Endothelial cell (in vitro differentiated cells): Measurements from ENCODE around the gene LYZL2. TPM values are rescaled to one million over a fixed set of nuclear protein-coding genes. Genes with fewer than 3 reads are reported as not detected.
"Not testable (repeated sequence)": the region's sequence is repeated elsewhere in the genome, so short reads cannot be mapped to it uniquely, and the experiment has no call there.

ENCODE experiments used
- DNase-seq: peaks from one replicate; pipeline ENCODE4 v3.0.0; 2021; ENCODE audit warnings: low spot score
- H3K27ac Mint-ChIP-seq: one replicate; pipeline ENCODE4 v1.8.0; 2021; ENCODE audit warnings: mixed read lengths, inconsistent platforms; ENCODE audit not compliant: unreplicated experiment
- H3K27me3 Mint-ChIP-seq: one replicate; pipeline ENCODE4 v1.8.0; 2021; ENCODE audit warnings: mild to moderate bottlenecking, moderate library complexity, mixed read lengths, inconsistent platforms; ENCODE audit not compliant: unreplicated experiment
- H3K36me3 Mint-ChIP-seq: one replicate; pipeline ENCODE4 v1.8.0; 2021; ENCODE audit warnings: mild to moderate bottlenecking, low read depth, mixed read lengths, inconsistent platforms; ENCODE audit not compliant: unreplicated experiment
- H3K4me1 Mint-ChIP-seq: one replicate; pipeline ENCODE4 v1.8.0; 2021; ENCODE audit warnings: mild to moderate bottlenecking, mixed read lengths, inconsistent platforms; ENCODE audit not compliant: unreplicated experiment
- H3K4me3 Mint-ChIP-seq: one replicate; pipeline ENCODE4 v1.8.0; 2021; ENCODE audit warnings: mild to moderate bottlenecking, mixed read lengths, inconsistent platforms; ENCODE audit not compliant: unreplicated experiment
- H3K9me3 Mint-ChIP-seq: one replicate; pipeline ENCODE4 v1.8.0; 2021; ENCODE audit warnings: mixed read lengths, inconsistent platforms; ENCODE audit not compliant: unreplicated experiment
- total RNA-seq: library from RNA; stranded (reverse); fragmentation: NEBNext Ultra II Directional; extraction: Animal tissue kit (Norgen Biotek cat#: 25700); gene quantifications from one replicate; pipeline ENCODE4 v1.2.1, GENCODE V29; 2021; ENCODE audit not compliant: unreplicated experiment
- TF ChIP-seq, protein P1 (sequence below): fragments of 200-600 bp; sonication (generic); IDR thresholded peaks from one replicate; pipeline ENCODE4 v1.5.0; 2021; ENCODE audit warnings: antibody characterized with exemption; ENCODE audit not compliant: unreplicated experiment

LYZL2 gene
- total RNA-seq, 1 donor from 2014 or later: not detected

- H3K36me3 Mint-ChIP-seq: no peaks in the 10 kb centered on the region
- H3K4me1 Mint-ChIP-seq: peaks cover 24% of the 10 kb centered on the region
- no peaks in the 10 kb centered on the region for H3K9me3 Mint-ChIP-seq
- H3K27me3 Mint-ChIP-seq: peaks cover 3% of the 10 kb centered on the region
- no peak overlapping the region for H3K4me3 Mint-ChIP-seq
- H3K27ac Mint-ChIP-seq: no peak overlapping the region
- DNase-seq: no peak
- TF ChIP-seq, protein P1, sequence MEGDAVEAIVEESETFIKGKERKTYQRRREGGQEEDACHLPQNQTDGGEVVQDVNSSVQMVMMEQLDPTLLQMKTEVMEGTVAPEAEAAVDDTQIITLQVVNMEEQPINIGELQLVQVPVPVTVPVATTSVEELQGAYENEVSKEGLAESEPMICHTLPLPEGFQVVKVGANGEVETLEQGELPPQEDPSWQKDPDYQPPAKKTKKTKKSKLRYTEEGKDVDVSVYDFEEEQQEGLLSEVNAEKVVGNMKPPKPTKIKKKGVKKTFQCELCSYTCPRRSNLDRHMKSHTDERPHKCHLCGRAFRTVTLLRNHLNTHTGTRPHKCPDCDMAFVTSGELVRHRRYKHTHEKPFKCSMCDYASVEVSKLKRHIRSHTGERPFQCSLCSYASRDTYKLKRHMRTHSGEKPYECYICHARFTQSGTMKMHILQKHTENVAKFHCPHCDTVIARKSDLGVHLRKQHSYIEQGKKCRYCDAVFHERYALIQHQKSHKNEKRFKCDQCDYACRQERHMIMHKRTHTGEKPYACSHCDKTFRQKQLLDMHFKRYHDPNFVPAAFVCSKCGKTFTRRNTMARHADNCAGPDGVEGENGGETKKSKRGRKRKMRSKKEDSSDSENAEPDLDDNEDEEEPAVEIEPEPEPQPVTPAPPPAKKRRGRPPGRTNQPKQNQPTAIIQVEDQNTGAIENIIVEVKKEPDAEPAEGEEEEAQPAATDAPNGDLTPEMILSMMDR: no peak
Measured at GRCh38 chr10:30637881-30638467, 8.4 kb upstream of the LYZL2 start.

DNA sequence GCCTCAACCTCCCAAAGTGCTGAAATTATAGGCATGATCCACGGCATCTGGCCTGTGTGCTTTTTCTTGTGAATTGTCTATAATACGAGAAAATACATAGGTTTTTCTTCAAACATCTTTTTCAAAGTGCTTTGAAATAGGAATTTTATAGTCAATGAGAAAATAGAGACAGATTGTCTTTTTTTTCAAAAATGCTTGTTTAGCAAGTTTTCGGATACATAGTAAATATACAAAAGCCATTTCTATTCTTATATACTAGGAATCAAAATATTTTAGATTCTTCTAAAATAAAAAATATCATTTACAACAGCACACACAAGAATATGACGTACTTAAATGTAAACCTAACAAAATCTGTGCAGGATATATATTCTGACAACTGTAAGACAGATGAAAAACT is 1.6 kb upstream of the LYZL2 start:
- Mint-ChIP-seq H3K4me3 (no peak overlapping the region), H3K9me3 (no peaks in the 10 kb centered on the region), H3K4me1 (peaks cover 10% of the 10 kb centered on the region), H3K27ac (no peak overlapping the region), H3K36me3 (no peaks in the 10 kb centered on the region), H3K27me3 (no peaks in the 10 kb centered on the region)
- DNase-seq: no peak
- TF ChIP-seq, protein P1: no peak

GRCh38 chr10:30630571-30630970 is 1.0 kb upstream of the LYZL2 start:
- no peaks in the 10 kb centered on the region for H3K36me3 Mint-ChIP-seq
- no peak overlapping the region for H3K27ac Mint-ChIP-seq
- H3K27me3 Mint-ChIP-seq: no peaks in the 10 kb centered on the region
- peaks cover 6% of the 10 kb centered on the region for H3K4me1 Mint-ChIP-seq
- no peak for DNase-seq
- H3K4me3 Mint-ChIP-seq: no peak overlapping the region
- no peaks in the 10 kb centered on the region for H3K9me3 Mint-ChIP-seq
- TF ChIP-seq, protein P1: no peak

DNA sequence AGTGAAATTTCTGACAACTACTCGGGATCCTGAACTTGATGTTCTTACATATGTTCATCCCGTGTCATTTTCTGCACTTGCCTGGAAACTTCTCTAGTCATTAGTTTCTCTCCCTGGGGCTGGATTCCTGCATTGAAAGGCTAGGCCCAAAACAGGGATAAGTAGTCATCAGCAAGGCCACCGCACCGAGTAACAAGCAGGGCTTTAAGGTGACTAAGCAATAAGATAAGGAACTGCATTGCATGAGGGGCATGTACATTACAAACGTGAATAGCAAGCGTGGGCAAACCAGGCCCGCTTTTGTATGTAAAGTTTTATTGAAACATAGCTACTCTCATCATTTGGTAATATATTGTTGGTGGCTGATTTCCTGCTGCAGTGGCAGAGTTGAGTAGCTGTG is 977 bp downstream of the LYZL2 start:
- DNase-seq, H3K4me3 Mint-ChIP-seq, H3K36me3 Mint-ChIP-seq, H3K27ac Mint-ChIP-seq, H3K9me3 Mint-ChIP-seq, H3K27me3 Mint-ChIP-seq, H3K4me1 Mint-ChIP-seq: not testable (repeated sequence)

GRCh38 chr10:30626837-30627236 is 2.7 kb downstream of the LYZL2 start:
- not testable (repeated sequence) for H3K27ac Mint-ChIP-seq, H3K36me3 Mint-ChIP-seq, DNase-seq, H3K4me3 Mint-ChIP-seq, H3K9me3 Mint-ChIP-seq, H3K4me1 Mint-ChIP-seq, H3K27me3 Mint-ChIP-seq

DNA sequence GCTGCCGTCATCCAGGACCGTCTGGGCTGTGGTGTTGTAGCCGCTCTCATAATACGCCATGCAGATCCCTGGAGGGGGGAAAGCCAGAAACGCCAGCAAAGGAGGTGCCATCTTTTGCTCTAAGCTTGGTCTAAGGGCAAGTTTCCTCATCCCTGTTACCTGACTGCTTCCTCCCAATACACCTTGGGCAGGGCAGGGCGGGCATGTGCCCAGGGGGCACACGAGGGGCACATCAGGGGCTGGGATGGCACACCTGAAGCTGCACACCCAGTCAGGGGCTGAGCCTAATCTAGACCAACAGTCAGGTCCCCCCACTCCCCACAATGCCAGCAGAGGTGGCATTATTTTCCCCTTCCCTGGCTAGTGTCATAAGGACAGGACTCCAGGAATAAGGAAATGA is 3.4 kb downstream of the LYZL2 start:
- DNase-seq, H3K27me3 Mint-ChIP-seq: not testable (repeated sequence)

More for the DNA sequence above, 3.4 kb downstream of the LYZL2 start:
- H3K4me3 Mint-ChIP-seq, H3K4me1 Mint-ChIP-seq, H3K9me3 Mint-ChIP-seq, H3K36me3 Mint-ChIP-seq, H3K27ac Mint-ChIP-seq: not testable (repeated sequence)
